Small intestine (tissue), 7 donors: ENCODE measurements around the gene DHRS7B. TPM values are rescaled to one million over a fixed set of nuclear protein-coding genes. Genes with fewer than 3 reads are reported as not detected.
A peak's percentile ranks its signal among the peaks of the same experiment; 100 is the strongest.

Source experiments
- DNase-seq, 2 donors: peaks; one replicate each; pipeline versions ENCODE4 v3.0.0 to v3.0.0-alpha.2; 2013
- FAIRE-seq: peaks from 2 replicates; lab custom pipeline; 2012; peaks lifted over from hg19 to GRCh38; lab: Jason Lieb, UNC
- H3K27ac ChIP-seq, 3 donors: one replicate each; pipeline ENCODE4 v1.5.1; 2013; ENCODE audit warnings: low read length in 2 of 3, mild to moderate bottlenecking in 2 of 3, control low read depth in 1 of 3, inconsistent platforms in 1 of 3, low read depth in 1 of 3, moderate library complexity in 1 of 3
- H3K27me3 ChIP-seq, 3 donors: one replicate each; pipeline ENCODE4 v1.6.1; 2013; ENCODE audit warnings: low read length in 3 of 3, inconsistent platforms in 1 of 3; ENCODE audit not compliant: control insufficient read depth in 3 of 3, insufficient read depth in 3 of 3
- H3K36me3 ChIP-seq, 3 donors: one replicate each; pipeline ENCODE4 v1.6.1; 2013; ENCODE audit warnings: low read length in 3 of 3, inconsistent platforms in 1 of 3, low read depth in 1 of 3, mild to moderate bottlenecking in 1 of 3, moderate library complexity in 1 of 3; ENCODE audit not compliant: control insufficient read depth in 3 of 3, insufficient read depth in 2 of 3
- H3K4me1 ChIP-seq, 3 donors: one replicate each; pipeline ENCODE4 v1.6.1; 2013; ENCODE audit warnings: low read length in 2 of 3, inconsistent platforms in 1 of 3, low read depth in 1 of 3, mild to moderate bottlenecking in 1 of 3, moderate library complexity in 1 of 3; ENCODE audit not compliant: control insufficient read depth in 3 of 3, insufficient read depth in 2 of 3
- H3K4me3 ChIP-seq, 3 donors: one replicate each; pipeline ENCODE4 v1.5.1; 2013; ENCODE audit warnings: low read length in 3 of 3, control low read depth in 1 of 3, inconsistent platforms in 1 of 3, low read depth in 1 of 3, mild to moderate bottlenecking in 1 of 3, moderate library complexity in 1 of 3
- H3K9me3 ChIP-seq, 2 donors: one replicate each; pipeline ENCODE4 v1.6.1; 2013; ENCODE audit warnings: low read depth in 1 of 2, low read length in 1 of 2; ENCODE audit not compliant: control insufficient read depth in 2 of 2, insufficient read depth in 1 of 2
- WGBS, 3 donors: extraction: QIAGEN DNeasy Blood & Tissue Kit; methylation state at CpG; one replicate each; pipeline ENCODE4 v1.1.7; 2013; 5-methylcytosine and 5-hydroxymethylcytosine counted together
- polyA plus RNA-seq, 4 donors: library from polyadenylated mRNA; stranded (reverse) in 3 of 4; unstranded in 1 of 4; fragments of 200-250 nt in 3 of 4; fragments of 120-200 nt in 1 of 4; gene quantifications; one replicate each; pipeline versions ENCODE4 v1.2.1 to v1.2.3, GENCODE V29; 2013
- donor health status: healthy with polysubstance abuse.
- donor health status: control.
- donor health status: control.
- donor health status: Bipolar disorder and iron deficiency.
- donor health status: healthy.

The DHRS7B gene
- polyA plus RNA-seq, 4 donors, result 23.5 to 33.7 (median 27.8) TPM

DNA sequence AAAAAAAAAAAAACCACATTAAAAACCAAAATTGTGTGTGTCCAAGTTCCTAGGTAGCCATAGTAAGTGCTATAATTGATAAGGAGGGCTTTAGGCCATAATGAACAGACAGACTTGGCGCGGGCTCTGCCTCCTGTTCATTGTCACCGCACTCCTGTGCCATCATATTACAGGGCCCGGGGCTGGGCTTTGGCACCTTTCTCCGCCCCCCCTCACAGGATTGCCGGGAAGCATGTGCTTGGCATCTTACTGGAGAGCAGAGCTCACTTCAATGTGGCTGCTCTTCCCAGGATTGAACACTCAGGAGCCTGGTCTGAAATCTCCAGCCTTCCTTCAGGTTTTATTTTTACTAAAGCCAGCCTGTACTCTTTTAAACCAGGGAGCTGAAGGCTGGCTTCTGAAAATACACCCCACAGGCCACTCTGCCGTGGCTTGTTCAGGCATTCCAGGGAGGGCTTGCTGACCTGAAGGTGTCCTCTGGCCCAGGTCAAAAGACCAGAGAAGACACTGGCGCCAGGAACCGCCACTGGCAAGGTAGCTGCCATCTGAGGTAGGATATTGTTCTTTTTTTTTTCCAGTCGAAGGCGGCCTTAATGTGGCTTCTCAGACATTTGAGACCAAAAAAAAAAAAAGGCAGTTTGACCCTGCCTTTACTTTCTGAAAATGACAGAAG is 39.3 kb downstream of the DHRS7B start:
- H3K27ac ChIP-seq, result no peak overlapping the region
- H3K27me3 ChIP-seq, result no peaks in the 10 kb centered on the region
- no peaks in the 10 kb centered on the region for H3K4me1 ChIP-seq
- DNase-seq, result no peak
- no peak for FAIRE-seq
- H3K4me3 ChIP-seq, result peak overlapping the region in 1 of 3 donors; percentile 2
- H3K36me3 ChIP-seq, result peaks cover 0 to 5% (median 0%) of the 10 kb centered on the region in 3 donors
- 86 to 95% (median 93%) methylated on average over 11 of the region's 11 CpGs for WGBS, 3 donors
- H3K9me3 ChIP-seq, result no peaks in the 10 kb centered on the region

GRCh38 chr17:21166595-21167210 is 39.9 kb downstream of the DHRS7B start:
- FAIRE-seq, result no peak
- Histone ChIP-seq H3K27me3 (no peaks in the 10 kb centered on the region), H3K9me3 (no peaks in the 10 kb centered on the region), H3K4me3 (no peak overlapping the region), H3K27ac (no peak overlapping the region), H3K36me3 (peaks cover 0 to 9% (median 0%) of the 10 kb centered on the region in 3 donors), H3K4me1 (no peaks in the 10 kb centered on the region)
- WGBS, 3 donors, result 69 to 90% (median 85%) methylated on average over 5 of the region's 5 CpGs
- DNase-seq, result no peak

DNA sequence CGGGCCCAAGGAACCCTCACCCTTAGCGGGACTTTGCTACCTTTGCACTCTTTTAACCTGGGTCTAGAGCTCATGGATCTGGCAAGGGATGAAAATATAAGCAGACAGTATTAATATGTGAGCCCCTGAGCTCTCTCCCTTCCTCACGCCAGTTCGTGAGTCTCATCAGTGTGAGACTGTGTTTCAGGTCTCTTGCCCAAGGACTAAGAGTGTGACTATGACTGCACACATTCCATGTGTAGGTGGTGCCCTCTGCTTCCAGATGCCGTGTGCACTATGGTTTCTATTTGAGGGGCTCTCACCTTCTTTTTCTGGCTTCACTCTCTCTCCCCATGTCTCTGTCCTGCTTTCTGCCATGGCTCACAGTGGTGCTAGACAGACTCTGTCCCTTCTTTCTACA is 40.5 kb downstream of the DHRS7B start:
- Histone ChIP-seq H3K4me1 (no peaks in the 10 kb centered on the region), H3K27ac (no peak overlapping the region), H3K27me3 (no peaks in the 10 kb centered on the region), H3K36me3 (peaks cover 0 to 14% (median 0%) of the 10 kb centered on the region in 3 donors), H3K9me3 (no peaks in the 10 kb centered on the region), H3K4me3 (no peak overlapping the region)
- no peak for FAIRE-seq
- 84 to 90% (median 89%) methylated on average over 5 of the region's 5 CpGs for WGBS, 3 donors
- DNase-seq, result no peak

DNA sequence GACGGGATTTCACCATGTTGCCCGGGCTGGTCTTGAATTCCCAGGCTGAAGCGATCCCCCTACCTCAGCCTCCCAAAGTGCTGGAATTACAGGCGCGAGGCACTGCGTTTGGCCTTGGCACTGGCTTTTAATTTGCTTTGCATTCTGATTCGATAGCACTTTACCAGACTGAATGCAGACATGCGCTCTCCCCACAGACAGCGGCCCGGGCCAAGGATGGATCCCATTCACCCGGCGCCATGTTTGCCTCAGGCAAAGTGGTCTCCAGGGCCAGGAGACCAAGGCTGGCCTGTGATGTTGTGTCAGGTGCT is 41.7 kb downstream of the DHRS7B start:
- H3K9me3 ChIP-seq, result no peaks in the 10 kb centered on the region
- 94 to 97% (median 96%) methylated on average over 12 of the region's 12 CpGs for WGBS, 3 donors
- H3K27ac ChIP-seq, result no peak overlapping the region
- H3K4me3 ChIP-seq, result no peak overlapping the region
- peaks cover 0 to 22% (median 0%) of the 10 kb centered on the region in 3 donors for H3K36me3 ChIP-seq
- DNase-seq, result no peak
- H3K27me3 ChIP-seq, result no peaks in the 10 kb centered on the region
- no peaks in the 10 kb centered on the region for H3K4me1 ChIP-seq
- no peak for FAIRE-seq

DNA sequence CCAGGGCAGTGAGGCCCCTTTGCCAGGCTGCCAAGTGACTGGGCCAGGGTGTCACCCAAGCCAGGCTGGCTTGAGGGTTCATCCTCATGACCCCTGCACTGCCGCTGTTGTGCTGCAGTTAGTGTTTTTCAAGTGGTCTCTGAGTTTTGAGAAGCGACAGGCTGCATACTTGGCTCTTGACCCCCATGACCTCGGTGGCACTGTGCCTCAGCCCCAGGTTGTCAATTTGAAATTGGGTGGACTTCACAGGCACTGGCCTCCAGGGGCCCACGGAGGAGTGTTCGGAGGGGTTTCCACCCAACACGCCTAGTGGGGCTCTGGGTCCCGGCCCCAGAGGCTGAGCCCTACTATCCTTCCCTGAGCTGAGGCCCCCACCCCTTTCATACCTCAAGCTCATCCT is 42.7 kb downstream of the DHRS7B start:
- Histone ChIP-seq H3K9me3 (no peaks in the 10 kb centered on the region), H3K4me1 (no peaks in the 10 kb centered on the region), H3K36me3 (peaks cover 0 to 24% (median 0%) of the 10 kb centered on the region in 3 donors), H3K27ac (no peak overlapping the region), H3K27me3 (no peaks in the 10 kb centered on the region), H3K4me3 (no peak overlapping the region)
- FAIRE-seq, result no peak
- WGBS, 3 donors, result 89 to 94% (median 92%) methylated on average over 7 of the region's 7 CpGs
- DNase-seq, result no peak

GRCh38 chr17:21170809-21171208 is 44.0 kb downstream of the DHRS7B start:
- Histone ChIP-seq H3K36me3 (peaks cover 0 to 30% (median 0%) of the 10 kb centered on the region in 3 donors), H3K27me3 (no peaks in the 10 kb centered on the region), H3K9me3 (no peaks in the 10 kb centered on the region), H3K27ac (no peak overlapping the region), H3K4me1 (no peaks in the 10 kb centered on the region), H3K4me3 (no peak overlapping the region)
- FAIRE-seq, result no peak
- 80 to 89% (median 82%) methylated on average over 7 of the region's 7 CpGs for WGBS, 3 donors
- DNase-seq, result no peak

DNA sequence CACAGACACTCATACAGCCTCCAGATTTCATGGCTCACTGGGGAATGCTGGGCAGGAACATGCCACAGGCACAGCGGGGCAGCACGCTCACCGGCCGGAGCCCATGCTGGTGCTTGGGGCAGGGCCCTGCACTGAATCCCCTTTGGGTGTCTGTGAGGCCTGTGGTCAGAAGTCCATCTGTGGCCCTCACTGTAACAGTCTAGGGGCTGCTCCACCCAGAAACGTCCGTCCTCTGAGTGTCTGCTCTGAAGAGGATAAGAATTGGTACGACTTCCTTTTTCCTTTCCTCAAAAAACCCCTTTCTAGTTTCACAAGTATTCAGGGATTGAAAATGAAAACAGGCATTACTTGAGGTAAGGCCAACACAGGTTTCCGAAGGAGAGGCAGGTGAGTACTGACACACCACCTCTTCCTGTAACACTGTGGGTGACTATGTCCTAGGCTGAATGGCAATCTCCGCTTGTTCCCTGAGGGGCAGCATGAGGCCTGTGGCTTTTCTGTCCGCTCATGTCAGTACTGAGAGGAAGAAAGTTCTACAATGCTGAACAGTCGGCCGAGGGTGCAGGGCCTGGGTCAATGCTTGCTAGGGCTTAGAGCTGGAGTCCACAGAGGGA is 44.7 kb downstream of the DHRS7B start:
- no peak for FAIRE-seq
- no peaks in the 10 kb centered on the region for H3K4me1 ChIP-seq

DNA sequence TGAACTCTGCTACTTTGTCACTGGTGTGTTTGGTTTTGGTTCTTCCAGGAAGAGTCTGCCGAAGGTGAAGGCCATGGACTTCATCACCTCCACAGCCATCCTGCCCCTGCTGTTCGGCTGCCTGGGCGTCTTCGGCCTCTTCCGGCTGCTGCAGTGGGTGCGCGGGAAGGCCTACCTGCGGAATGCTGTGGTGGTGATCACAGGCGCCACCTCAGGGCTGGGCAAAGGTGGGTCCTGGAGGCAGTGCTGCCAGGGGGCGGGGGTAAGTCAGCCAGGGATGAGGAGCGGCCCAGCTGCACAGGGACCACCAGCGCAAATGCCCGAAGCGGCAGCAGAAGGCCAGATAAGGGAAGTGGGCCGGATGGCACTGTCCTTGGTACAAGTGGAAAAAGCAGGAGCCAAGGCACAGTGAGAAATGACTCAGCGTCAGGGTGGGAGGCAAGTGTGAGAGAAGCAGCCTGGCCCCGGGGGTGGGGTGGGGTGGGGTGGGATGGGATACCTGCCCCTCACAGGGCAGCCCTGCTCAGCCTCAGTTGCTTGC is 45.3 kb downstream of the DHRS7B start:
- FAIRE-seq (no peak), DNase-seq (no peak)
- H3K4me1 ChIP-seq, result no peaks in the 10 kb centered on the region
- no peaks in the 10 kb centered on the region for H3K27me3 ChIP-seq
- H3K27ac ChIP-seq, result no peak overlapping the region
- no peaks in the 10 kb centered on the region for H3K9me3 ChIP-seq
- 94 to 96% (median 95%) methylated on average over 17 of the region's 17 CpGs for WGBS, 3 donors
- peaks cover 0 to 30% (median 0%) of the 10 kb centered on the region in 3 donors for H3K36me3 ChIP-seq
- no peak overlapping the region for H3K4me3 ChIP-seq

More for the DNA sequence above, 44.7 kb downstream of the DHRS7B start:
- no peaks in the 10 kb centered on the region for H3K9me3 ChIP-seq
- peaks cover 0 to 30% (median 0%) of the 10 kb centered on the region in 3 donors for H3K36me3 ChIP-seq
- H3K27me3 ChIP-seq, result no peaks in the 10 kb centered on the region
- H3K27ac ChIP-seq, result peak overlapping the region in 1 of 3 donors; percentile 32
- WGBS, 3 donors, result 82 to 94% (median 88%) methylated on average over 12 of the region's 12 CpGs
- no peak for DNase-seq
- H3K4me3 ChIP-seq, result no peak overlapping the region
